Right lobe of liver (tissue), 4 donors: ENCODE data around the gene TMEM132D.

ENCODE experiments used
- CTCF ChIP-seq, 4 donors: fragments of 200-600 bp in 3 of 4; fragments of 450-650 bp in 1 of 4; IDR thresholded peaks; one replicate each; pipeline versions ENCODE4 v1.5.1 to v1.8.0; 2016 to 2022; ENCODE audit warnings: antibody characterized with exemption in 4 of 4, mild to moderate bottlenecking in 2 of 4
- POLR2A ChIP-seq: fragments of 450-650 bp; IDR thresholded peaks from one replicate; pipeline ENCODE4 v1.6.1; 2017; ENCODE audit warnings: antibody characterized with exemption, mild to moderate bottlenecking
- donor health status: DM: no; HTN: no; CAD: no.
- donor health status: DM: no; HTN: no; CAD: no.
- donor health status: DM: no; HTN: yes; CAD: no.

- no peak for TF ChIP-seq POLR2A
- no peak for TF ChIP-seq CTCF (IDR thresholded peaks at IDR 0.05)
Observed at GRCh38 chr12:129527506-129527905, 376.3 kb downstream of the TMEM132D start.
